RPMI8226 (cell line): ENCODE results near the gene ANO1.

ENCODE experiments used
- DNase-seq: peaks from one replicate; pipeline ENCODE4 v3.0.0-alpha.2; 2015

ANO1 gene

GRCh38 chr11:70226183-70226582 lies 148.1 kb downstream of the ANO1 start:
- DNase-seq = no peak

DNA sequence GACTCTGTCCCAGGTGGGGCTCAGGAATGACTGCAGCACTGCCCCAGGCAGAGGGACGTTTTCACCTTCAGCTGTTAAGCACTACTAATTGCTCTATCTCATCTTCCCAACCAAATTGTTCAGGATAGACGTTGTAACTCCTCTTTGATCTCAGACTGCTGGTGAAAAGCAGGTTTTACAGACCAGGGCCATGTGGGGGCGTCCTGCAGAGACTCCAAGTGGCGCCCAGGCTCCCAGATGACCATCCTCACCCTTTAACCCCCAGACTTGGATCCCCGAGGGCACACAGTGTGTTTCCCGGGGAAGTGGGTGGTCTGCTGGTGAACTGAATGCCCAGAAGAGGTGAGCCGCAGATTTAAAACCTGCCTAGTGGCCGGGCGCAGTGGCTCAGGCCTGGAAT lies 148.8 kb downstream of the ANO1 start:
- DNase-seq = no peak

DNA sequence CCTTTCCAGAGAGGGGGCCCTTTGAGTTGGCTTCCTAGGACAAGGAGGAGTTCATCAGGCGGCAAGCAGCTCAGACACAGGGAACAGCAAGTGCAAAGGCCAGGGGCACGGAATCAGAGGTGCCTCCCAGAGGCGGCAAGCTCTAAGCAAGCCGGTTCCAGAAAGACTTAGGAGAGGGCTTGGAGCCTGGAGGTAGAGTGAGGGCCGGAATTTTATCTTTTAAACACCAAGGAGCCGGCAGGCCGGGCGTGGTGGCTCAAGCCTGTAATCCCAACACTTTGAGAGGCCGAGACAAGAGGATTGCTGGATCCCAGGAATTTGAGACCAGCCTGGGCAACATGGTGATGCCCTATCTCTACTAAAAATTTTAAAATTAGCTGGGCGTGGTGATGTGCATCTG lies 151.6 kb downstream of the ANO1 start:
- DNase-seq = no peak

DNA sequence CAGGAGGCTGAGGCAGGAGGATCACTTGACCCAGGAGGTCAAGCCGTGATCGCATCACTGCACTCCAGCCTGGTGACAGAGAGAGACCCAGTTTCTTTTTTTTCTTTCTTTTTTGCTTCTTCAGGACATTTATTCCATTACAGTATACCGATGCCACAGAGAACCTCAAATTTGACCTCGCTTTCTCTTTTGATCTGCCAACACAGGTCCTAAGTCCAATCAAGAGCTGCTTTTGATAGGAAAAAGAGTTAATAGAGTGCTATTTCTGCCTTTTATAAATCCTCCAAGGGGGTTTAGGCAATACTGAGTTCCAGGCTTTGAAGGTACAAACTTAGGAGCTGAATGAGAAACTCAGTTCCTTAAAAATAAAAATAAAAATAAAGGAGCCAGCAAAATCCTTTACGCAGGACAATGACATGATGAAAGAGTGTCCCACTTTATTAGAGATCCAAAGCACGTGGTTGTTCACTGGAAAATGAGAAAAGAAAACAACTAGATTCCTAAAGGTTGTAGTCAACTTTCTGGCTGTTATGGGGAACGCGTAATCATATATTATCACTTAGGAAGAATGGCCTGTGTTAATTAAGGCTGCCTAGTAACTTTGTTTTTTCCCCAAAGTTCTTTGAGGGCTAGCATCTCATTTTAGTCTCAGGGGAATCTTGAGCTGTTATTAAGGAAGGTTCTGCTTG lies 152.2 kb downstream of the ANO1 start:
- no peak for DNase-seq

DNA sequence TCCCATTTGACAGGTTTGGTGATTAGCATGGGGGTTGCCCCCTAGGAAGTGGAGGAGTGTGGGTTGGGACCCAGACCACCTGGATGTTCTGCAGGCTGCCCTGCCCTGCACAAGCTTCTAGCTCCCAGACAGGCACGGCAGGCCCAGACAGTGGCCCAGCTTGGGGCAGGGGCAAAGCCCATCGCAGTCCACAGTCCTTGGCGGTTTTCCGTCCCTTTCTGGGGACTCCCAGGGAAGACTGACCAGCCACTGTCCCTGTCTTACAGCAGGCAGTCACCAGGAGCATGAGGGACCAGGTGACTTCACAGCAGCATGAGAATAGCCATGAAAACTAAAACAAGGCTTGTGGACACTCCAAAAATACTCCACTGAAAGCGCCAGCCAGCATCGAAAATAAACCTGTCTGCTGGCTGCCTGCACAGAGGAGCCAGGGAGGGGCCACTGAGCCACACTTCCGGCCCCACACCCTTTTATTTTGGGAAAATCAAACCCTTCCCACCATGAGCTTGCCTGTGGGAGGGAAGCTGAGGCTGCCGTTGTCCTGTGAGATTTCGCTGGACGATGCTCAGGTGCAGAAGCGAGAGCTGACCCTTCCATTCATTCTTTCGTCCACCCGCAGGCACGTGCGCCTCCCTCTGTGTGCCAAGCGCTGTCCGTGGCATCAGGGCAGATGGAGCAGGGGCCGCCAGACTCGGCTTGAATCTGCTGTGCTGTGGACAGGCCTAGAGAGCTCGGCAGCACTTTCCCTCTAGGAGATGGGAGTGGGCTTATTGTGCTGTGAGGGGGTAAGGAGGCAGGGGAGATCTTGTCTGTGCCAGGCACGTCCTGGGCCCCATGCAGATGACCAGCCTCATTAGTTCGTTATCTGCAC lies 153.0 kb downstream of the ANO1 start:
- DNase-seq = no peak

- no peak for DNase-seq
Measured at GRCh38 chr11:70233034-70233433, 154.9 kb downstream of the ANO1 start.

DNA sequence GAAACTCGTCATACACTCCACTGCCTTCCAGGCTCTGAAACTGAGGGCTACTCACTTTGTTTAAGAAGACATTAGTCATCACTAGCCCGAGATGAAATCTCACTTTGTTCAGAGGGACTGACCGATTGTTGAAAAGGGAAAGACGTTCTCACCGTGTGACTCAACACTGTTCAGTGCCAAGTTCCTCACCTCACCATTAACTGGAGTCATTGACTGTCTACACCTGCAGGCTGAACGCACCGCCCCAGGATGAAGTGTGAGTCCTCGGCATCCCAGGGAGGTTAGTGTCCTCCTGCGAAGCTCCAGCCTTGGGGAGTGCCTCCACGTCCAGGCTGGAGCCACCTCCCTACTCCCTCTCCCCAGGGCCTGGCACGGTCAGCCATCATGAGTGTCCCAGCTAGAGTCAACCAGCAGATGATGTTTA lies 155.4 kb downstream of the ANO1 start:
- peak; percentile 57 for DNase-seq

- no peak for DNase-seq
Measured at GRCh38 chr11:70233962-70234361, 155.8 kb downstream of the ANO1 start.
